ENCODE measurements around the gene YAE1. TPM values are rescaled to one million over a fixed set of nuclear protein-coding genes. Genes with fewer than 3 reads are reported as not detected.
A peak's percentile ranks its signal among the peaks of the same experiment; 100 is the strongest.

Gene YAE1
- 10 to 100 TPM; 14.9 to 49.6 (median 31.8) TPM for total RNA-seq

- Histone ChIP-seq H3K9me3 (no peaks in the 10 kb centered on the region), H3K27me3 (no peaks in the 10 kb centered on the region), H3K4me3 (peak within 1 kb of the TSS; percentile 58 to 69 (median 64)), H3K4me1 (peaks cover 0 to 13% (median 4%) of the 10 kb centered on the region in 4 donors), H3K36me3 (peaks cover 0 to 8% (median 0%) of the 10 kb centered on the region in 3 donors), H3K27ac (peak within 1 kb of the TSS; percentile 78 to 89 (median 79))
- TF ChIP-seq POLR2A (IDR thresholded peaks at IDR 0.05) (peak; percentile 71), CTCF (IDR thresholded peaks at IDR 0.05) (no peak)
- DNase-seq, result peak; percentile 73 to 89 (median 88)
Measured at GRCh38 chr7:39566023-39566921, at the start of gene YAE1. YAE1 (plus strand) TSS chr7:39566404; CDS start chr7:39566419, 15 bp downstream.

GRCh38 chr7:39516498-39516897, 49.7 kb upstream of the YAE1 start:
- TF ChIP-seq CTCF (IDR thresholded peaks at IDR 0.05) (no peak), POLR2A (IDR thresholded peaks at IDR 0.05) (no peak)

GRCh38 chr7:39517240-39517639, 49.0 kb upstream of the YAE1 start:
- TF ChIP-seq POLR2A (IDR thresholded peaks at IDR 0.05) (no peak), CTCF (IDR thresholded peaks at IDR 0.05) (no peak)
- H3K27me3 ChIP-seq, result no peaks in the 10 kb centered on the region
- H3K4me1 ChIP-seq, result no peaks in the 10 kb centered on the region
- H3K4me3 ChIP-seq, result no peak overlapping the region
- H3K36me3 ChIP-seq, result no peaks in the 10 kb centered on the region
- H3K9me3 ChIP-seq, result no peaks in the 10 kb centered on the region
- H3K27ac ChIP-seq, result no peak overlapping the region
- peak in 1 of 3 donors; percentile 70 for DNase-seq

More at GRCh38 chr7:39516498-39516897, 49.7 kb upstream of the YAE1 start:
- Histone ChIP-seq H3K27me3 (no peaks in the 10 kb centered on the region), H3K9me3 (no peaks in the 10 kb centered on the region), H3K4me1 (no peaks in the 10 kb centered on the region), H3K27ac (no peak overlapping the region), H3K4me3 (no peak overlapping the region), H3K36me3 (no peaks in the 10 kb centered on the region)
- DNase-seq, result no peak

GRCh38 chr7:39525926-39526325, 40.3 kb upstream of the YAE1 start:
- no peak for DNase-seq
- Histone ChIP-seq H3K4me1 (peaks cover 0 to 9% (median 0%) of the 10 kb centered on the region in 4 donors), H3K36me3 (no peaks in the 10 kb centered on the region), H3K9me3 (no peaks in the 10 kb centered on the region), H3K27ac (no peak overlapping the region), H3K27me3 (no peaks in the 10 kb centered on the region), H3K4me3 (no peak overlapping the region)
- TF ChIP-seq CTCF (IDR thresholded peaks at IDR 0.05), result no peak
- TF ChIP-seq POLR2A (IDR thresholded peaks at IDR 0.05), result no peak

GRCh38 chr7:39526666-39527065, 39.5 kb upstream of the YAE1 start:
- H3K27me3 ChIP-seq, result no peaks in the 10 kb centered on the region
- DNase-seq, result no peak
- no peaks in the 10 kb centered on the region for H3K36me3 ChIP-seq
- TF ChIP-seq POLR2A (IDR thresholded peaks at IDR 0.05), result no peak
- no peak for TF ChIP-seq CTCF (IDR thresholded peaks at IDR 0.05)
- H3K4me1 ChIP-seq, result peaks cover 0 to 9% (median 0%) of the 10 kb centered on the region in 4 donors
- no peak overlapping the region for H3K27ac ChIP-seq
- no peaks in the 10 kb centered on the region for H3K9me3 ChIP-seq
- H3K4me3 ChIP-seq, result no peak overlapping the region

Data from Peyer's patch (tissue), 4 donors.